Tibial nerve (tissue), 4 donors: ENCODE measurements around the gene SCAPER.

ENCODE experiments used
- CTCF ChIP-seq, 5 experiments: fragments of 200-600 bp in 3 of 5; fragments of 450-650 bp in 2 of 5; sonication (generic) in 3 of 5; IDR thresholded peaks; one replicate each; pipeline ENCODE4 v1.5.1; 2016 to 2019; ENCODE audit warnings: antibody characterized with exemption in 5 of 5, mild to moderate bottlenecking in 3 of 5, moderate library complexity in 2 of 5
- EP300 ChIP-seq, 2 donors: sonication (generic); formaldehyde crosslinking; IDR thresholded peaks; one replicate each; pipeline ENCODE4 v1.6.1; 2017; ENCODE audit warnings: antibody characterized with exemption in 2 of 2, mild to moderate bottlenecking in 1 of 2

- TF ChIP-seq CTCF (IDR thresholded peaks at IDR 0.05) (no peak), EP300 (IDR thresholded peaks at IDR 0.05) (no peak)
Observed at GRCh38 chr15:76298986-76299385, 606.2 kb downstream of the SCAPER start.
